Endothelial cell of umbilical vein (primary cell): ENCODE data around the gene LLCFC1. TPM values are rescaled to one million over a fixed set of nuclear protein-coding genes. Genes with fewer than 3 reads are reported as not detected.

ENCODE experiments used
- BruUV-seq: library from RNA; stranded (reverse); fragments of 400-500 nt; replicated peaks from 2 replicates; lab custom pipeline; 2021; lab: Mats Ljungman, UMichigan
- CTCF ChIA-PET: fragments of 300-600, 350-600 bp; sonication (Branson Sonifier 250); formaldehyde crosslinking; loops from one replicate; lab custom pipeline; 2021; ENCODE audit warnings: antibody characterized with exemption, inconsistent platforms; lab: Charles Lee
- POLR2A ChIA-PET: fragments of 300-600, 350-600 bp; sonication (Branson Sonifier 250); formaldehyde crosslinking; loops from one replicate; lab custom pipeline; 2021; ENCODE audit warnings: antibody characterized with exemption, inconsistent platforms; lab: Charles Lee
- DNase-seq: peaks from one replicate; pipeline ENCODE4 v3.0.0-alpha.2; 2011; ENCODE audit warnings: low read depth, low spot score
- FAIRE-seq: peaks from 2 replicates; lab custom pipeline; 2011; peaks lifted over from hg19 to GRCh38; lab: Jason Lieb, UNC
- H2AFZ ChIP-seq: 2 replicates; pipeline ENCODE4 v1.6.0; 2012; ENCODE audit warnings: low read depth, low read length, control low read depth, inconsistent platforms
- H3K27ac ChIP-seq: 2 replicates; pipeline ENCODE4 v1.5.1; 2011; ENCODE audit warnings: low read depth, mild to moderate bottlenecking, control low read depth, low read length, moderate library complexity; ENCODE audit not compliant: insufficient read depth
- H3K27me3 ChIP-seq, 2 experiments: 2 replicates each; pipeline versions ENCODE4 v1.6.0 to v1.6.1; 2011; ENCODE audit warnings: low read length in 2 of 2, mixed read lengths in 1 of 2; ENCODE audit not compliant: control insufficient read depth in 2 of 2, insufficient read depth in 2 of 2
- H3K36me3 ChIP-seq, 2 experiments: 2 replicates in 1 of 2; 3 replicates in 1 of 2; pipeline ENCODE4 v1.5.1; 2011; ENCODE audit warnings: low read length in 2 of 2, mild to moderate bottlenecking in 1 of 2, moderate library complexity in 1 of 2; ENCODE audit not compliant: control insufficient read depth in 2 of 2, insufficient read depth in 2 of 2; ENCODE audit errors: extremely low read depth in 1 of 2
- H3K4me1 ChIP-seq: 3 replicates; pipeline ENCODE4 v1.5.1; 2011; ENCODE audit warnings: mild to moderate bottlenecking, low read length; ENCODE audit not compliant: control insufficient read depth, insufficient read depth; ENCODE audit errors: extremely low read depth
- H3K4me2 ChIP-seq: 2 replicates; pipeline ENCODE4 v1.6.1; 2011; ENCODE audit warnings: low read length, control low read depth, mixed read lengths; ENCODE audit not compliant: insufficient read depth
- H3K4me3 ChIP-seq, 3 experiments: fragments of 200-600 bp in 1 of 3; sonication (generic), shearing (Covaris generic) in 1 of 3; replicated peaks in 1 of 3; 2 replicates each; pipeline ENCODE4 v1.5.1; 2011 to 2016; ENCODE audit warnings: control low read depth in 3 of 3, low read length in 3 of 3, mild to moderate bottlenecking in 2 of 3, inconsistent platforms in 1 of 3, low read depth in 1 of 3, moderate library complexity in 1 of 3; ENCODE audit not compliant: insufficient read depth in 1 of 3
- H3K79me2 ChIP-seq: 2 replicates; pipeline ENCODE4 v1.6.0; 2012; ENCODE audit warnings: low read length, inconsistent platforms; ENCODE audit not compliant: control insufficient read depth, insufficient read depth
- H3K9ac ChIP-seq: replicated peaks from 2 replicates; pipeline ENCODE3; 2011; ENCODE audit warnings: low read length, control low read depth; ENCODE audit not compliant: insufficient read depth; ENCODE audit errors: extremely low read depth
- H3K9me1 ChIP-seq: replicated peaks from 3 replicates; pipeline ENCODE4 v1.6.0; 2011; ENCODE audit warnings: mild to moderate bottlenecking, low read length; ENCODE audit not compliant: control insufficient read depth, insufficient read depth; ENCODE audit errors: extremely low read depth
- H3K9me3 ChIP-seq: replicated peaks from 2 replicates; pipeline ENCODE4 v1.5.1; 2012; ENCODE audit warnings: low read length, inconsistent platforms; ENCODE audit not compliant: control insufficient read depth, insufficient read depth
- H4K20me1 ChIP-seq: replicated peaks from 2 replicates; pipeline ENCODE3; 2011; ENCODE audit warnings: mild to moderate bottlenecking, low read length; ENCODE audit not compliant: control insufficient read depth, insufficient read depth; ENCODE audit errors: extremely low read depth
- EZH2 ChIP-seq: IDR thresholded peaks from 2 replicates; pipeline ENCODE4 v1.6.1; 2012; ENCODE audit warnings: borderline replicate concordance, low read depth, mild to moderate bottlenecking, moderate library complexity, low read length, inconsistent platforms; ENCODE audit not compliant: severe bottlenecking
- FOS ChIP-seq: IDR thresholded peaks from 2 replicates; pipeline ENCODE4 v1.6.1; 2011; ENCODE audit warnings: mild to moderate bottlenecking, low read length, moderate library complexity, borderline replicate concordance; ENCODE audit not compliant: insufficient read depth
- GATA2 ChIP-seq: IDR thresholded peaks from 2 replicates; pipeline ENCODE4 v1.7.0; 2011; ENCODE audit warnings: low read depth, mild to moderate bottlenecking, moderate library complexity, mixed read lengths, low read length; ENCODE audit not compliant: insufficient read length, insufficient read depth
- JUN ChIP-seq: IDR thresholded peaks from 2 replicates; pipeline ENCODE4 v1.6.1; 2011; ENCODE audit warnings: borderline replicate concordance, low read depth; ENCODE audit not compliant: insufficient read length, insufficient read depth
- MYC ChIP-seq: IDR thresholded peaks from one replicate; pipeline ENCODE4 v1.6.1; 2011; ENCODE audit warnings: mild to moderate bottlenecking, low read depth, low read length
- POLR2A ChIP-seq: IDR thresholded peaks from 2 replicates; pipeline ENCODE4 v1.6.1; 2012; ENCODE audit warnings: low read depth, mild to moderate bottlenecking, control low read depth, low read length
- POLR2AphosphoS5 ChIP-seq: IDR thresholded peaks from 2 replicates; pipeline ENCODE4 v1.6.1; 2012; ENCODE audit warnings: low read depth, mild to moderate bottlenecking, control low read depth, low read length, moderate library complexity; ENCODE audit not compliant: insufficient read depth
- dilution Hi-C: fragments of 300-500 bp; cut with MboI; formaldehyde crosslinking; loops from one replicate; pipeline ENCODE4 v1.15.0; 2019; ENCODE audit warnings: low sequenced_read_pairs; ENCODE audit not compliant: extremely low pct_ligation_motif_present
- intact Hi-C: fragments of 100-400 bp; cut with micrococcal nuclease; formaldehyde crosslinking; loops from one replicate; pipeline ENCODE4 v1.10.0; 2022
- polyA plus RNA-seq, 4 experiments: library from polyadenylated mRNA; depleted of rRNA in 3 of 4; stranded (reverse) in 3 of 4; unstranded in 1 of 4; fragments of >200 nt; gene quantifications; 2 replicates each; pipeline versions ENCODE4 v1.2.1 to v1.2.3, GENCODE V29; 2011 to 2012; ENCODE audit warnings: missing spikeins in 1 of 4
- total RNA-seq: library from RNA; stranded (reverse); gene quantifications from 2 replicates; pipeline ENCODE4 v1.2.3, GENCODE V29; 2021
- TF ChIP-seq, protein P1 (sequence below): IDR thresholded peaks from 2 replicates; pipeline ENCODE4 v1.6.1; 2011; ENCODE audit not compliant: insufficient read depth, insufficient read length
- TF ChIP-seq, protein P2 (sequence below), 2 donors: IDR thresholded peaks; 1 replicate in 1 of 2; 2 replicates in 1 of 2; pipeline ENCODE4 v1.5.1; 2011; ENCODE audit warnings: low read length in 2 of 2, mild to moderate bottlenecking in 2 of 2, moderate library complexity in 2 of 2, control low read depth in 1 of 2, inconsistent platforms in 1 of 2, low read depth in 1 of 2; ENCODE audit not compliant: insufficient read depth in 1 of 2; ENCODE audit errors: extremely low read depth in 1 of 2

Gene LLCFC1
- total and polyA plus RNA-seq, 2 donors (not counting 3 experiments of a cell fraction or from before 2014, with no cell fraction given), result not detected

- Histone ChIP-seq H2AFZ (no peak overlapping the region), H3K9ac (no peak overlapping the region), H3K27me3 (no peaks in the 10 kb centered on the region), H3K9me1 (no peaks in the 10 kb centered on the region), H3K9me3 (no peaks in the 10 kb centered on the region), H3K36me3 (no peaks in the 10 kb centered on the region), H3K79me2 (no peaks in the 10 kb centered on the region), H4K20me1 (no peaks in the 10 kb centered on the region), H3K4me2 (no peak overlapping the region), H3K4me1 (no peaks in the 10 kb centered on the region), H3K4me3 (no peak overlapping the region), H3K27ac (no peak overlapping the region)
- ChIA-PET POLR2A (no interaction called here), CTCF (no interaction called here)
- FAIRE-seq (no peak), DNase-seq (no peak)
- no peak for TF ChIP-seq EZH2
- no peak for TF ChIP-seq FOS
- intact Hi-C loops (no loop called here), dilution Hi-C loops (no loop called here)
- BruUV-seq, result no TSS peak
Observed at GRCh38 chr7:142943706-142944268, 4.5 kb downstream of the LLCFC1 start.

DNA sequence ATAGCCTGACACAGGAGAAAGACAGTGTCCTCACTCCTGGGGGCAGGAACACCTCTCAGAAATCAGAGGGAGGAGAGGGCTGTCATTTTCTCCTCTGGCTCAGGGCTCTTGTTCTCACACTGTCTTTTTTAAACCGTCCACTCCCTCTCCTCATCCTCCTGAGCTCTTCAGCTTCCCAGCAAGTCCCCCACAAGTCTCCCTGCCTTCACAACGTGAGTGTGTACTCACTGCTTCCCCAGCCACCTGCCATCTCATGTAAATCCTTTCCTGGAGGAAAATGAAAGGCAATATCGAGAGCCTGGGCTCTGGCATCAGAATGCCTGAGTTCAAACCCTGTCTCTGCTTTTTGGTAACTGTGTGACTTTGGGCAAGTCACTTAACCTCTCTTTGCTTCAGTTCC is 5.7 kb downstream of the LLCFC1 start:
- Histone ChIP-seq H3K27me3 (no peaks in the 10 kb centered on the region), H3K36me3 (no peaks in the 10 kb centered on the region), H3K9me3 (no peaks in the 10 kb centered on the region), H3K79me2 (no peaks in the 10 kb centered on the region), H3K4me2 (no peak overlapping the region), H2AFZ (no peak overlapping the region), H3K9me1 (no peaks in the 10 kb centered on the region), H3K4me3 (no peak overlapping the region), H3K4me1 (no peaks in the 10 kb centered on the region), H3K9ac (no peak overlapping the region), H3K27ac (no peak overlapping the region), H4K20me1 (no peaks in the 10 kb centered on the region)
- TF ChIP-seq POLR2A (no peak), MYC (no peak), FOS (no peak), GATA2 (no peak), POLR2AphosphoS5 (no peak), JUN (no peak), EZH2 (no peak)
- TF ChIP-seq, protein P1, sequence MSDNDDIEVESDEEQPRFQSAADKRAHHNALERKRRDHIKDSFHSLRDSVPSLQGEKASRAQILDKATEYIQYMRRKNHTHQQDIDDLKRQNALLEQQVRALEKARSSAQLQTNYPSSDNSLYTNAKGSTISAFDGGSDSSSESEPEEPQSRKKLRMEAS, result no peak
- TF ChIP-seq, protein P2, sequence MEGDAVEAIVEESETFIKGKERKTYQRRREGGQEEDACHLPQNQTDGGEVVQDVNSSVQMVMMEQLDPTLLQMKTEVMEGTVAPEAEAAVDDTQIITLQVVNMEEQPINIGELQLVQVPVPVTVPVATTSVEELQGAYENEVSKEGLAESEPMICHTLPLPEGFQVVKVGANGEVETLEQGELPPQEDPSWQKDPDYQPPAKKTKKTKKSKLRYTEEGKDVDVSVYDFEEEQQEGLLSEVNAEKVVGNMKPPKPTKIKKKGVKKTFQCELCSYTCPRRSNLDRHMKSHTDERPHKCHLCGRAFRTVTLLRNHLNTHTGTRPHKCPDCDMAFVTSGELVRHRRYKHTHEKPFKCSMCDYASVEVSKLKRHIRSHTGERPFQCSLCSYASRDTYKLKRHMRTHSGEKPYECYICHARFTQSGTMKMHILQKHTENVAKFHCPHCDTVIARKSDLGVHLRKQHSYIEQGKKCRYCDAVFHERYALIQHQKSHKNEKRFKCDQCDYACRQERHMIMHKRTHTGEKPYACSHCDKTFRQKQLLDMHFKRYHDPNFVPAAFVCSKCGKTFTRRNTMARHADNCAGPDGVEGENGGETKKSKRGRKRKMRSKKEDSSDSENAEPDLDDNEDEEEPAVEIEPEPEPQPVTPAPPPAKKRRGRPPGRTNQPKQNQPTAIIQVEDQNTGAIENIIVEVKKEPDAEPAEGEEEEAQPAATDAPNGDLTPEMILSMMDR (IDR thresholded peaks at IDR 0.05; ENCODE audit: extremely low read depth in 1 of 2, insufficient read depth in 1 of 2, low read depth in 1 of 2, low read length in 2 of 2), result no peak
- ChIA-PET CTCF (no interaction called here), POLR2A (no interaction called here)
- intact Hi-C loops (no loop called here), dilution Hi-C loops (no loop called here)
- BruUV-seq, result no TSS peak
- DNase-seq, result no peak
- FAIRE-seq, result no peak
